HEK293T (cell line): ENCODE measurements around the gene MMP14.
"Not testable (repeated sequence)": the region's sequence is repeated elsewhere in the genome, so short reads cannot be mapped to it uniquely, and the experiment has no call there.

ENCODE experiments used
- CTCF ChIA-PET: fragments of 350-600 bp; formaldehyde crosslinking; extraction: SDS; loops from one replicate; lab custom pipeline; 2021; ENCODE audit warnings: antibody characterized with exemption, inconsistent platforms; lab: Yijun Ruan, JAX
- POLR2A ChIA-PET: fragments of 350-600 bp; formaldehyde crosslinking; extraction: SDS; loops from one replicate; lab custom pipeline; 2020; ENCODE audit warnings: antibody characterized with exemption, inconsistent platforms; lab: Yijun Ruan, JAX
- DNase-seq: peaks from one replicate; pipeline ENCODE4 v3.0.0; 2012; ENCODE audit warnings: mixed read lengths; ENCODE audit errors: extremely low spot score
- ARNT ChIP-seq: fragments of 450-650 bp; IDR thresholded peaks from 2 replicates; pipeline ENCODE4 v1.6.1; 2017; ENCODE audit warnings: mild to moderate bottlenecking
- BHLHE40 ChIP-seq: fragments of 450-650 bp; IDR thresholded peaks from 2 replicates; pipeline ENCODE4 v1.6.1; 2016; ENCODE audit warnings: mild to moderate bottlenecking, moderate library complexity, borderline replicate concordance
- CTBP1 ChIP-seq: fragments of 450-650 bp; IDR thresholded peaks from 2 replicates; pipeline ENCODE4 v1.6.1; 2016; ENCODE audit warnings: borderline replicate concordance
- ELF4 ChIP-seq: fragments of 450-650 bp; IDR thresholded peaks from 2 replicates; pipeline ENCODE4 v1.6.1; 2017; ENCODE audit warnings: antibody characterized with exemption
- FOXA1 ChIP-seq: fragments of 450-650 bp; IDR thresholded peaks from 2 replicates; pipeline ENCODE4 v1.6.1; 2016; ENCODE audit warnings: mild to moderate bottlenecking
- FOXK2 ChIP-seq: fragments of 450-650 bp; IDR thresholded peaks from 2 replicates; pipeline ENCODE4 v1.6.1; 2016; ENCODE audit warnings: mild to moderate bottlenecking
- FOXM1 ChIP-seq: fragments of 450-650 bp; IDR thresholded peaks from 2 replicates; pipeline ENCODE4 v1.6.1; 2017; ENCODE audit warnings: mild to moderate bottlenecking, borderline replicate concordance
- HDGF ChIP-seq: fragments of 450-650 bp; IDR thresholded peaks from 2 replicates; pipeline ENCODE4 v1.6.1; 2017; ENCODE audit warnings: antibody characterized with exemption, borderline replicate concordance
- L3MBTL2 ChIP-seq: fragments of 450-650 bp; conservative IDR thresholded peaks from 2 replicates; pipeline ENCODE4 v1.6.1; 2016; ENCODE audit warnings: mild to moderate bottlenecking
- LEF1 ChIP-seq: fragments of 450-650 bp; IDR thresholded peaks from 2 replicates; pipeline ENCODE4 v1.6.1; 2017; ENCODE audit warnings: mild to moderate bottlenecking, borderline replicate concordance
- NFRKB ChIP-seq: fragments of 450-650 bp; IDR thresholded peaks from 2 replicates; pipeline ENCODE4 v1.6.1; 2016; ENCODE audit warnings: mild to moderate bottlenecking, moderate library complexity
- PKNOX1 ChIP-seq: fragments of 450-650 bp; IDR thresholded peaks from 2 replicates; pipeline ENCODE4 v1.6.1; 2016
- SP1 ChIP-seq: fragments of 450-650 bp; IDR thresholded peaks from 2 replicates; pipeline ENCODE4 v1.6.1; 2017
- SUZ12 ChIP-seq: fragments of 450-650 bp; IDR thresholded peaks from 2 replicates; pipeline ENCODE4 v1.6.1; 2016; ENCODE audit warnings: mild to moderate bottlenecking
- TARDBP ChIP-seq: fragments of 450-650 bp; IDR thresholded peaks from 2 replicates; pipeline ENCODE4 v1.6.1; 2016
- ZNF384 ChIP-seq: fragments of 450-650 bp; IDR thresholded peaks from 2 replicates; pipeline ENCODE4 v1.6.1; 2016

Gene MMP14

GRCh38 chr14:22802860-22803686, 33.3 kb upstream of the MMP14 start:
- TF ChIP-seq SP1 (no peak), TARDBP (no peak), NFRKB (no peak), FOXA1 (no peak), FOXM1 (no peak), HDGF (no peak), SUZ12 (no peak), L3MBTL2 (no peak), ELF4 (no peak), ARNT (no peak), BHLHE40 (no peak), ZNF384 (no peak), FOXK2 (no peak), PKNOX1 (no peak), LEF1 (no peak), CTBP1 (no peak)
- ChIA-PET POLR2A (no interaction called here), CTCF (no interaction called here)
- DNase-seq = no peak

- ChIA-PET CTCF (no interaction called here), POLR2A (no interaction called here)
- TF ChIP-seq SP1 = no peak
- TF ChIP-seq ARNT = no peak
- no peak for TF ChIP-seq FOXM1
- TF ChIP-seq NFRKB = no peak
- no peak for TF ChIP-seq PKNOX1
- TF ChIP-seq SUZ12 = no peak
- TF ChIP-seq HDGF = no peak
- TF ChIP-seq ELF4 = no peak
- no peak for TF ChIP-seq FOXA1
- no peak for TF ChIP-seq L3MBTL2
- TF ChIP-seq ZNF384 = no peak
- no peak for TF ChIP-seq FOXK2
- no peak for TF ChIP-seq LEF1
- no peak for TF ChIP-seq BHLHE40
- no peak for TF ChIP-seq CTBP1
- TF ChIP-seq TARDBP = no peak
- no peak for DNase-seq
These were observed 32.8 kb upstream of the MMP14 start for GRCh38 chr14:22803687-22803974.

- DNase-seq, CTCF ChIA-PET: not testable (repeated sequence)
- POLR2A ChIA-PET = interaction anchor here (0.7 to 1.3 kb wide), 2 partner anchors 39 to 81 kb away, joined by 3 to 4 read pairs; partner anchors contain the start of gene OXA1L
These were observed 31.1 kb upstream of the MMP14 start for GRCh38 chr14:22805235-22805634.

GRCh38 chr14:22807432-22808087, 28.8 kb upstream of the MMP14 start:
- DNase-seq = no peak
- TF ChIP-seq FOXA1 (no peak), TARDBP (no peak), L3MBTL2 (no peak), LEF1 (no peak), NFRKB (no peak), ZNF384 (no peak), PKNOX1 (no peak), ARNT (no peak), SP1 (no peak), BHLHE40 (no peak), SUZ12 (no peak), FOXK2 (no peak), FOXM1 (no peak), ELF4 (no peak), HDGF (no peak), CTBP1 (no peak)
- CTCF ChIA-PET = interaction anchor here (0.7 to 2.3 kb wide), 5 partner anchors 12 to 489 kb away, joined by 3 to 7 read pairs (median 4); no protein-coding TSS in a partner anchor
- POLR2A ChIA-PET = no interaction called here

- TF ChIP-seq TARDBP (no peak), ARNT (no peak), NFRKB (no peak), FOXK2 (no peak), BHLHE40 (no peak), LEF1 (no peak), ELF4 (no peak), FOXM1 (no peak), L3MBTL2 (no peak)
- CTCF ChIA-PET = interaction anchor here (1.0 to 2.3 kb wide), 2 partner anchors 10 to 14 kb away, joined by 4 to 7 read pairs; no protein-coding TSS in a partner anchor
- POLR2A ChIA-PET = no interaction called here
- no peak for DNase-seq
These were observed 27.8 kb upstream of the MMP14 start for GRCh38 chr14:22808388-22809209.
